Cerebellar cortex (tissue), 1 donor: ENCODE data around the gene ROR1.
A peak's percentile ranks its signal among the peaks of the same experiment; 100 is the strongest.
"Not testable (repeated sequence)": the region's sequence is repeated elsewhere in the genome, so short reads cannot be mapped to it uniquely, and the experiment has no call there.

Source experiments
- DNase-seq: peaks from one replicate; pipeline ENCODE4 v3.0.0-alpha.2; 2015; ENCODE audit warnings: low spot score

The ROR1 gene

DNA sequence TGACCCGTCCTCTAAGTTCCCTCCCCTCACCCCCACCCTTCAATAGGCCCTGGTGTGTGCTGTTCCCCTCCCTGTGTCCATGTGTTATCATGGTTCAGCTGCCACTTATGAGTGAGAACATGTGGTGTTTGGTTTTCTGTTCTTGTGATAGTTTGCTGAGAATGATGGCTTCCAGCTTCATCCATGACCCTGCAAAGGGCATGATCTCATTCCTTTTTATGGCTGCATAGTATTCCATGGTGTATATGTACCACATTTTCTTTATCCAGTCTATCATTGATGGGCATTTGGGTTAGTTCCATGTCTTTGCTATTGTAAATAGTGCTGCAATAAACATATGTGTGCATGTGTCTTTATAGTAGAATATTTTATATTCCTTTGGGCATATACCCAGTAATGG lies 330.8 kb downstream of the ROR1 start:
- not testable (repeated sequence) for DNase-seq

DNA sequence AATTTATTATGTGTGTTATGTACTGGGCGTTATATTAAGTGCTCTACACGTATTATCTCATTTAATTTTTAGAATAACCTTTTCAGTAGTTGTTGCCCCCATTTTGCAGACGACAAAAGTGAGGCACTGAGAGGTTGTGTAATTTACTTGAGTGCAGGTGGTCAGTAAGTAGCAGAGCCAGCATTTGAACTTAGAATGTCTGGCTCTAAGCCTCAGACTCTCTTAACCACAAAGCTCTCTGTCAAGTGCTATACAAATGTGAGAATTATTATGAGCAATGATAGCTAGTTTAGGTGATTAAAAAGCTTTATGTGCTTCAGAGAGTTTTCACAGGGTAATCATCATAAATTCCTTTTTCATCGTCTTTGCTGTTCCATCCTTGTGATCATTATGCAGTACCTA lies 333.3 kb downstream of the ROR1 start:
- DNase-seq: no peak

DNA sequence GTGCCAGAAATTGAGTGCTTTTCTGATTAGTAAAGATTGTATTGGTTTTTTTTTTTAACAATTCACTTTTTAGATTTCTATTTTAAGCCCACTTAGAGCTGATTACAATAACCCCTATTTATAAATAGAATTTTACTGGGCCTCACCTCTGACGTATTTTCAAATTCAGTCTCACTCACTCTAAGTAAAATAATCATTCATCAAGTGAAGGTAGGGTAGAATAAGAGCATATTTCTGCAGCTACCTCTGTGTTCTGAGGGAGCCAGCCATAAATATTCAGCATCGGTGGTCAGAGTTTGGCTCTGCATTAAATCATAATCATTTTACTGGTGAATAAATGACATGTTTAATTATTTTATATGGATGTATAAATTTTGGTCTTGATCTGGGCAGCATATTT lies 333.8 kb downstream of the ROR1 start:
- no peak for DNase-seq

DNA sequence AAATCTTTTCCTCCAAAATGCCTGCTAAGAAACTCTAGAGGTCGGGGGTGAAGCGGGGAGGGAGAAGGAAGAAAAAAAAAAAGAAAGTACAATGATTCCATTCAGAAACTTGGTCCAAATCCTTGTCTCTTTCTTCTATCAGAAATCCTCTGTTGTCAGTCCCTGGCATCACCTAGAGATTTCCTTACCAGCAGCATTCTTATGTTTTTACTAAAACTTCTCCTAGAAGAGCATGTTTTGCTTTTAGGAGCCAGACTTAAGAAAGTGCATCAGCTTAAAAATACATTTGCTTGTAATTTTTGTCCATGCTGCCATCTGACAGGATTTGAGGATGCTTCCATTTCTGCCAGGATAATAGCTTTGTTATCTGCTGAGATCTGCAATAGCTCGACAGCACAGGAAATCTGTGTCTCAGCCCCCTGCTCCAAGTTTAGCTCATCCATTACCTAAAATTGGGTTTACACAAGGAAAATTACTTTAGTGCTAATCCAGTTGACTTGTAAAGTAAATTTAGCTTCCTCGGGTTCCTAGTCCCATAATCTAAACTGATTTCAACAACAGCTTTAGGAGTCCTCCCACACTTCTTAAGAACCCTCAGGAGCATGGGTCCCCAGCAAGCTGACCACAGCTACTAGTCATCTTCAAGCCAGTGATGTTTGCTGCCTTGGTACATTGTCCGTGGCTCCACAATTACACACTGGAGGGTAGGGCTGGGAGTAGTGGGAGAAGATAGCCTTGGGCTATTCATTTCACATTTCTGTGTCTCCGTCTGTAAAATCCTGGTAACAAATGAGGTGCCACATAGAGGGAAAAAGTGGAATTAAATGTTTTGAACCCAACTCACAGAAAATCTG lies 337.3 kb downstream of the ROR1 start:
- no peak for DNase-seq

DNA sequence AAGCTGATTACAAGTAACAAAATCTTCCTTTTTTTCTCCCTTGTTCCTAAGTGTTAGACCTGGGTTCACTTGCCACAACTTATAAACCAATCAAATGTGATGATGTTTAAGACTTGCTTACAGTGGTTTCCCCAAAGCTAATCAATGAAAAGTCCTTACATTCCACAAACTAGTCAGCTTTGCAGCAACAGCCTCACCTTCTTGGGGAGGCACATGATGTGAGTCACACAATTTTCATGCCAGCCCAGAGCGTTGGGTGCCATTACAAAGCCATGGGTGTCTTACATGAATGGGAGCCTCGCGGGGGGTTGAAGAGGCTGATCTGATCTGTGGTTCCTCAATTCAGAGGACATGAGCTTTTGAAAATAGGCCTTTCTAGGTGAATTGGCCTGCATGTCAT lies 338.0 kb downstream of the ROR1 start:
- DNase-seq: no peak

DNA sequence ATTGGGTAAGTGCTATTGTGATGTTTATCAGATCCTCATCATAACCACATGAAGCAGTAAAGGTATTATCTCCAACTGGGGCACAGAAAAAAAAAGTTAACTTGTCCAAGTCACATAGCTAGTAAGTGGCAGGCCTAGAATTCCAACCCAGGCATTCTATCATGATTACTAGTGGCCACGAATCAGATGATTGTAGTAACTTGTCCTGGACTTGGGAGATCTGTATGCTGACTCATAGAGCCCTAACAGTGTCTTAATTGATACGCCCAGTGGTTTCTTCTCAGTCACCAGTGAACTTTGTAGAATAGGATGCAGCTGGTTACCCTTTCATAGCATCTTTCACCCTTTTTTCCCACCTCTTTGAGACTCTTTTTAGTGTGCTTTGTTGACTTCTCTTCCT lies 338.5 kb downstream of the ROR1 start:
- no peak for DNase-seq

DNA sequence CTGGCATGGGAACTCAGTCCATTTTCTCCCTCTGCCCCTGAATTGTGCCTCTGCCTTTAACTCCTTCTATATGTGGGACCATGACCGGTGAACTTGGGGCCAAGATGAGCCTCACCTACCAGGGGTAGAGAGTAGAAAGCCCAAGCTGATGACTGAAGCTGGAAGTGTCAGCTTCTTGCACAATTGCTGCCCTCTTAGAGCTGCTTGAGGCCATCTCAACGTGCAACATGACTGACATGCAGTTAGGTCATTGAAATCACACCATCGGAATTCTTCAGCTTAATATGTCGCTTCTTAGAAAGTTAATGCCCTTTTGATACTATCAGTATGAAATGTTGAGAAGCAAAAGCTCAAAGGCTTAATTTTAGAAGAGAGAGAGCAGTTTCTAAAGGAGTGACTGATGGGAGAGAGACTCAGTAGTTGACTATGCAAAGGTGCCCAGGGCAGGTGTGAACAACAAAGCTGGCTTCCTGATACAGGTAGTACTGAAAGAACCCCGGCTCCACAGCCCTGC lies 340.3 kb downstream of the ROR1 start:
- DNase-seq: no peak

DNA sequence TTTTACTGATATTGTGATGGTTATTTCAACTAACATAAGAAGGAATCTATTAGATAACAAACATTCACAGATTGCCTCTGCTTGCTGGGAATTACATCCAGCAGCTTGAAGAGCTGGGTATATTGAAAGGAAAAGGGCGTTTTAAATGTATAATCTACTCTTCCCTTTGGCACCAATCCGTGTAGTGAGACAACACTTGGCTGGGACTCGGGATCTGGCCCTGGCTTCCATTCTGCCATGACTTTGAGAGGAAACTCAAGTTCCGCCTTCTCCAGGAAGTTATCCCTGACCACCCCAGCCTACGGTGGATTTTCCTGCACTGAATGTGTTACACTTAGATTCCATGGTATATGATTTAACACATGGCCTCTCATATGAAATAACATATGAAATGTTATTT lies 342.7 kb downstream of the ROR1 start:
- no peak for DNase-seq

DNA sequence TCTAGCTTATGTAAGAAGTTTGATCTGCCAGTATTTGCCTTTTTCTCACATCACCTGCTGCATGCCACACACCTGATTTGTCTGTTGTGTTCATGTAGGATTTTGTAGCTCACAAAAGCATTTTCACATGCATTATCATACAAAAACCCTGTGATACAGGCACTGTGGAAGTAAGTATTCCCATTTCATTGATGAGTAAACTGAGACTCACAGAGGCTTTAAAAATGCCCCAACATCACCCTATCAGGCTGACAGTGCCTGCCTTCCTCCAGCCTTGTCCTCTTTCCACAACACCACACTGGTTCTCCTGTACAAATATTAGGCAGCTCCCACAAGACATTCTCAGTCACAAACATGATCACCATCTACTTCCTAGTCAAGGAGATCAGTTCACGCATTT lies 343.7 kb downstream of the ROR1 start:
- DNase-seq: no peak

DNA sequence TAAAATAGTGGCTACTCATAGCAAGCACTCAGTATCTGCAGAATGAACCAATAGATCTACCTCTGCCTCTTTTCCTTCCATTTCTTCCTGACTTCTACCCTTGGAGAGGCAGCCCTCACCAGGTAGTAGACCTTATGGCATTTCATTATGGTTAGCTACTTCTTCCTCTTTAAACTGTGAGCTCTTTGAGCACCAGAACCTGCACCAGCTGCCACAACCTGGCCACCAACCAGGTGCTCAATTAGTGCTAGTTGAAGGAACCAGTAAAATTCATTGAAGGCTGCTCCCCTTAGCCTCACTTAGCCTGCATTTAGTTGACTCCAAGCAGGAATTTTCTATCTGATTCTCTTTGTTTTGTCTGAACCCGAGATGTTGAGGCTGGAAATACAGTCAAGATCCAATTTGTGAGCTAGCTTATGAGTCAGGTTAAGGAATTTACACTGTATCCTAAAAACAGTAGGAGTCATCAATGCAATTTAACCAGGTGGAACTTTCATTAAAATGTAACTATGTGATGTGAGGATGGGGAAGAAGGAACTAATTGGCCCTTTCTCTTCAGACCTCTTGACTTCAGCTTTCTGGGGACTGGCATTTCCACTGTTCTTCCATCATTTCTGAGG lies 348.1 kb downstream of the ROR1 start:
- peak; percentile 79 for DNase-seq

DNA sequence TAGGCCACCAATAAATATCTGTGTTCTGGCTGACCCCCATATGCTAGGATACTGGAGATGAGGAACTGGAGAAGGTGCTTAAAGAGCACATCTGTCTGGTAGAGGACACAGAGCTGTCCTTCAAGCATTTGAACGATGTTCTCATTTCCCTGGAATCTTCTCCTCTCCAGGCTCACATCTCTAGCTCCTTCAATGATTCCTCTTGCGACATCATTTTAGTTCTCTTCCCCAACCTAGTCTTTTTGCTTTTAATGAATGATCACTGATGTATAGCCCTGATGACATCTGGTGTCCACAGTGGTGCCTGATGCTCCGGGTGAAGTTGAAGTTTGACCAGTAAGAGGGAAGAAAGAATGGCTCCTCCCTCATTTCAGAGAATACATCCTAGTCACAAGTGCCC lies 348.8 kb downstream of the ROR1 start:
- no peak for DNase-seq

DNA sequence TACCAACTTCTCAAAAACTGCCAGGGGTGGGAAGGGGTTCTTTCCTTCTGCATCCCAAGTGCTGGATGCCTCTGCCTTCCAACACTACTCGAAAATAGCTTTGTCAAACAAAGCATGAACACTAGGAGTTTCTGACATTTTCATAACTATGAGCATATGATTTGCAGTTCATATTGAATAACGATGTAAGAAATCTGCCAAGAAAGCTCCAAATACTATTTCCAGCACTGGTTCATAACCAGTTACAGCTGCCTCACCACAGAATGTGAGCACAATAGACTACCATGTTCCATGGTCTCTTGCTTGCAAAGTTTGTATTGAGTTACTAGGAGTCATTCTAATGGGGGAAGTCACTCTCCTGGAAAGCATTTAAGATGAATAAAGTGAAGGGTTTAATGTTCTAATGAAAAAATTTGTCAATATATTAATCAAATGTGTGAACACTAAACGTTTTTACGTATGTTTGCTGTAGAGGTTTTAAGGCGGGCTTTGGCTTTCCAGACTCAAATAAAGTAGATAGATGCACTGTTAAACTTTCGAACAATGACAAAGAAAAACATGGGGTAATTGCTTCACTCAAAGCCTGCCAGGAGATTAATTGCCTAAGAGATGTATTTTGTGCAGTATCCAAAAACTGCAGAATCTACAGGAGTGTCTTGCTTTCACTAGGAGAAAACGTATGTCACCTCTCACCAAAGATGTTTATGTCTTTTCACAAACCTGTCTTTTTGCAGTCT lies 351.1 kb downstream of the ROR1 start:
- DNase-seq: no peak

DNA sequence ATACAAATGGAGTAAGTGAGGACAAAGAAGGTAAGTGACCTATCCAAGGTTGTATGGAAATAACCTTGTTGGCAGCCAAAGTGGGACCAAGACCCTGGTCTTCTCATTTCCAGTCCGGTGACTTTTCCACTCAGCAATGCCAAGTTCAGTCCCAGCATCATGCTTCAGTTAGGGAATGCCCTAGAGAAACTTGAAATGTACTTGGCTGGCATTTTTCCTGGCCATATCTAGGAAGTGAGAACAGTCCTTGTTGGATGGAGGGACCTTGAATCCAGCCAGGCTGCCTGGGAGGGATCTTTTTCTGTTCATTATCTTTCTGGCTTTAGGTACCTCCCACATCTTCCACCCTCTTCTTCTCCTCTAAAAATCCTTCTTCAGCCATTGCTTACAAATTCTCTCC lies 352.8 kb downstream of the ROR1 start:
- DNase-seq: no peak

DNA sequence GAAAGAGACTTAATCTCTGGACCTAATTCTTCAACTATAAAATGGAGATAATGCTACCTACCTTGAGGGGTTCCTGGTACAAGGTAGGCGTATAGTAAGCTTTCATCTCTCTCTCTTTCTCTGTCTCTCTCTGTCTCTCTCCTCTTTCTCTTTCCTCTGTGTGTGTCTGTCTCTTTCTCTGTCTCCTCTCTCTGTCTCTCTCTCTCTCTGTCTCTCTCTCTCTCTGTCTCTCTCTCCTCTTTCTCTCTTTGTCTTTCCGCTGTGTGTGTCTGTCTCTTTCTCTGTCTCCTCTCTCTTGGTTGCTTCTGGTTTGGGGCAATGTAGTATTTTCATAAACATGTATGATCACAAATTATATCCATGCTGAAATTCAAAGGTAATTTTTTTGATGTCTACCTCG lies 353.5 kb downstream of the ROR1 start:
- DNase-seq: no peak

DNA sequence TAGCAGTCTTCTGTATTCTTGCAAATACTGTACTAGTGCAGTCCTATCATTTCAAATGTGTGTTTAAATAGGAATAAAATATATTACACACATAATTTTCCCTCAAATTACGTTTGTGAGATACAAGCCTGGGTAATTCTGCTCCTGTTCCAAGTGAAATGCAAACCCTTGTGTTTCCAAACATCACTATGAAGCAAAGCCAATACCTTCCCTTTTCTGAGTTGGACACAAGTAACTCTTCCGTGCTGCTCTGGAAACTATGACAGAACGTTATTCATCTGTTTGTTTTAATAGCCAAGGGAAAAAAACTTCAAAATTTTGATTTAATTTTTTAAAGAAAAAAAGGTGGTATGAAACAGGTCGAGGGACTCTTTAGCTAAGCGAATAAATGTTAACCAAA lies 355.9 kb downstream of the ROR1 start:
- DNase-seq: no peak

DNA sequence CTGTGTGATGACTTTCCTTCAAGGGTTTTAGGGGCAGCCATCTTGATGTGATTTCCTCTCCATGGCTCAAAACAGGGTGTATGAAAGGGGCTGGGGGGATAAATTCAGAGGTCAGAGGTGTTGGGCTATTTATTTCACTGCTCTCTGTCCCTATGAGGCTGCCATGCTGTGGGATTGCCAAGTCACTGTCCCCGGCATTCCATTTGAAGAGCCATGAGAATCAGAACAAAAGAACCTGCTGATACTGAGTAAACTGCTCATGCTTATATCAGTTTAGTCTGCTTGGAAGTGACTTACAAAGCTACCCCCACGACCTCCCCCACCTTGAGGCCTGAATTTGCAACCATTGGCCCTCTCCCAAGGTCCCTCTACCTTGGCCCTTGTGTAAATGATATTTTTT lies 357.3 kb downstream of the ROR1 start:
- DNase-seq: no peak

DNA sequence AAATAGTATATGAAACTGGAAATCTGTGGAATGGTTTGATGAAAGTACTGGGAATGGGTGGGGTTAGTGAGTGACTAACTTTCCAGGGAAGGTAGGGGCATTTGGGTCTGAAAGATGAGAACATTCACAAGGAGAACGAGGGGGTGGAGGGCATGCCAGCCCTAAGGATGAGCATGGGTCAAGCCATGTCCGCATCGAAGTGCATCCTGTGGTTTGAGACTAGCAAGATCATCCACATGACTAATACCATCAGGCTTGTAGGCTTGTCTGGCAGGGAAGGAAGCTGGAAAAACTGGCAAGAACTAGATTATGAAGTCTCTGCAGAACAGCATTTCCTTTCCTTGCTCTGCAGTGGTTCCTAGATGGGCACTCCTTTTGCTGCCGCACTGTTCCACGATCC lies 359.2 kb downstream of the ROR1 start:
- no peak for DNase-seq

DNA sequence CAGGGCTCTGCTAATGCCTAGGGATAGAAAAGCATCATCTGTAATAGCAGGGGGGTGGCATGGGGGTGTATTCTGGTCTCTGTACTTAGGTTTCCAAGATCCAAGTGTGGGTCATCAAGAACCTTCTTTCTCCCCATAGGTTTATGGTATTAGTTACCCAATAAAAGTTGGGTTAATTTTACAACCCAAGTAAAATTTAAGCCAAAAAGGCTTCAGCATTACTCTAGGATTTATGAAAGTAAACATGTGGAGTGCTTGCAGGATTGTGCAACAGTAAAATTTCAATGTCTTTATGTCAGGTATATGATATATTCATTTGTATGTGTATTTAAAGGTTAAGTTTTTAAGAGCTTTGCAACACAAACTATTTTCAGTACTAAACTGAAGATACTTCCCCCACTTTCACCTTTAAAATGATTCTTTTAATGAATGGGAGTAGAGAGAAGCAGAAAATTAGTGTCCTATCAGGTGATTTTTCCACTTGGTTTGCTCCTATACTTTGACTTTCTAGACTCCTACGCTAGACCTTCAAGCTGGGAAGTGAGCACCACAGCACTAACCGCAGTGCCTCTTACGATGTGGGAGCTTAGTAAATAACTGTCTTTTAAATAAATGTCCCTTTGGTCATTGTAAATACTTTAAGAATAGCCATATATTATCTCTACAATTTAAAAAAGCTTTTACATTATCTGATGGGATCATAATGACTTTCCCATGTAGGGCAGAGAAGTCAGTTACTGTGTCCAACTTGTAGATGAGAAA lies 361.8 kb downstream of the ROR1 start:
- DNase-seq: no peak

DNA sequence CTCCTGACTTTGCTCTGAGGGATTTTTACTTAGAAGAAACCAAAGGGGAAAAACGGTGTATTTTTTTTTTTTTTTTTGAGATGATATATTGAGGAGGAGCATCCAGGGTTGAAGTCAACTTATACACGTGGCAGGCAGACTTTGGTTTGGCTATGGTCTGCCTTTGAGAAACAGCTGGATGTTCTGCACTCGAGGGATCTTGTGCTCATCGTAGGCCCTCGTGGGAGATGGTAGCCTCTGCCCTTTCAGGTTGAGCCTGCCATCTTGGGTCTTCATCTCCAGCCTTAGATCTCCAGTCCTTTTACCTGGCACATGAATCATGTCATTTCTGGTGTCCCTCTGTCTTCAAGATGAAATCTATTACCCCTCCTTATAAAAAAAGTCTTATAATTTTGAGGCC lies 362.5 kb downstream of the ROR1 start:
- no peak for DNase-seq

DNA sequence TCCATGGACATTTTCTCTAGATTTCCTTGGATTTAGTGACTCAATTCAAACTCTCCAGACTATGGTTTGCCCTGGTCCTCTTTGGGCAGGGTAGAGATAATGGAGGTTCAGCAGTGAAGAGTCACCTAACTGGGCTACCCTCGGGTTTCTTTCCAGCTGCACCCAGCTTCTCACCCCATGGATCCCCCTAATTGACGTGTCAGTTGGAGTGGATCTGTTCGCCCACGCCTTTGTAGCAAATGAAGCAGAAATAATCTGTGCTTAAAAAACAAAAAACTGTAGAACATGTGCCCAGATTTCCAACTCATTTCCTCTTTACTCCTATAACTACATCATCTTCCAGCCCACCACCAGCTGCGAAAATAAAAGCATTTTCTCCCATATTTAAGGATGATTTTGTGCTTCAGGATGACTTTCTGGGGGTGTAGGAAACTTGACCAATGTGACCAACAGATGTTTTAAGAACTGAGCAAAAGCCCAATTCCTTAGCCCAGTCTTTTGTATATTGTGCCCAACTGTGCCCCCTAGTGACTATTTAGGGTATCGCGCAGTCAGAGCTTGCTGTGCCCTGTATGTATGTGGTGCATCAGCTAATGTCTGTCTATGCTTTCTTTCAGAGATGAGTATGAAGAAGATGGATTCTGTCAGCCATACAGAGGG lies 363.1 kb downstream of the ROR1 start:
- peak; percentile 85 for DNase-seq

DNA sequence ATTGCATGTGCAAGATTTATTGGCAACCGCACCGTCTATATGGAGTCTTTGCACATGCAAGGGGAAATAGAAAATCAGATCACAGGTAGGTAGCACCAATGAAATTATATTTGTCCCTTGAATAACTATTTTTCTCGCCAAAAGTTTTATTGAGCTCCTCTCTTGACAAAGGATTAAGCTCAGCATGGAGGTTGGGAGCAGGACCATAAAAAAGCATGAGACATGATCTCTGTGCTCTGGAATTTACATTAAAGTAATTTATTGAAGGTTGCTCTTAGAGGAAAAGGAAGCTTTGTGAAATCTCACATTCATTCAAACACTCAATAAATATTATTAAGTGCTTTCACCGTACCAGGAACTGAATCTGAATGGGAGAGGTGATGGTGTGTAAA lies 363.6 kb downstream of the ROR1 start:
- DNase-seq: no peak

DNA sequence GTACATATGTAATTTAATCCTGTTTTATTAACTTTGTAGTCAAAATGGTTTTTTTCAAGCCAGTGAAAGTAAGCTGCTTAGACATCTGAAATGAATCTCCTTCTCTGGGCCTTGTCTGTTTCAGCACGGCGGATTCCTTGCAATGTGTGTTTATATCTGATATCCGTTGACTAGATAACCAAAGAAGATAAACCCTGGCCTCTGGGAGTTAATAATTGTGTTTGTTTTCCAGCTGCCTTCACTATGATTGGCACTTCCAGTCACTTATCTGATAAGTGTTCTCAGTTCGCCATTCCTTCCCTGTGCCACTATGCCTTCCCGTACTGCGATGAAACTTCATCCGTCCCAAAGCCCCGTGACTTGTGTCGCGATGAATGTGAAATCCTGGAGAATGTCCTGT lies 366.1 kb downstream of the ROR1 start:
- no peak for DNase-seq
